NB4 (cell line): ENCODE data around the gene CFAP221.

Experiments
- CTCF ChIP-seq: IDR thresholded peaks from one replicate; pipeline ENCODE4 v1.5.1; 2012; ENCODE audit warnings: low read depth, low read length
- MAX ChIP-seq: IDR thresholded peaks from 2 replicates; pipeline ENCODE4 v1.6.1; 2011; ENCODE audit warnings: low read depth, low read length
- MYC ChIP-seq: IDR thresholded peaks from 2 replicates; pipeline ENCODE4 v1.6.1; 2011; ENCODE audit warnings: low read depth, low read length
- POLR2A ChIP-seq: IDR thresholded peaks from 2 replicates; pipeline ENCODE4 v1.6.1; 2011; ENCODE audit warnings: mild to moderate bottlenecking; ENCODE audit not compliant: insufficient read length; ENCODE audit errors: extremely low read depth

- TF ChIP-seq CTCF (no peak), MYC (no peak), POLR2A (no peak), MAX (no peak)
Observed at GRCh38 chr2:119694470-119694844, 150.2 kb downstream of the CFAP221 start.
